Pancreas (tissue), 10 donors: ENCODE results near the gene ABHD12B. TPM values are rescaled to one million over a fixed set of nuclear protein-coding genes. Genes with fewer than 3 reads are reported as not detected.

ENCODE experiments used
- ATAC-seq, 4 donors: fragments of 200-7000 bp; cut with Tn5 transposase; one replicate each; pipeline versions ENCODE4 v1.8.0 to v1.9.1; 2020; ENCODE audit warnings: mild to moderate bottlenecking in 4 of 4, moderate library complexity in 4 of 4
- DNase-seq, 6 donors: peaks; one replicate each; pipeline ENCODE4 v3.0.0-alpha.2; 2020
- FAIRE-seq: peaks from 2 replicates; lab custom pipeline; 2012; peaks lifted over from hg19 to GRCh38; lab: Jason Lieb, UNC
- H3K27ac ChIP-seq, 4 donors: fragments of 200-600 bp; sonication (generic); 1 replicate in 3 of 4; 2 replicates in 1 of 4; pipeline versions ENCODE4 v1.5.0 to v1.8.0; 2020
- H3K27me3 ChIP-seq, 4 donors: fragments of 200-600 bp; one replicate each; pipeline ENCODE4 v1.8.0; 2021
- H3K36me3 ChIP-seq, 3 donors: fragments of 200-600 bp; sonication (generic) in 1 of 3; one replicate each; pipeline versions ENCODE4 v1.5.0 to v1.8.0; 2020 to 2021
- H3K4me1 ChIP-seq, 3 donors: fragments of 200-600 bp; one replicate each; pipeline ENCODE4 v1.8.0; 2021
- H3K4me3 ChIP-seq, 4 donors: fragments of 200-600 bp; sonication (generic) in 2 of 4; one replicate each; pipeline versions ENCODE4 v1.5.0 to v1.8.0; 2020 to 2021
- H3K9me3 ChIP-seq, 4 donors: fragments of 200-600 bp; one replicate each; pipeline ENCODE4 v1.8.0; 2021
- CTCF ChIP-seq, 4 donors: fragments of 200-600 bp; sonication (generic) in 3 of 4; IDR thresholded peaks; one replicate each; pipeline versions ENCODE4 v1.5.0 to v1.8.0; 2021; ENCODE audit warnings: antibody characterized with exemption in 4 of 4
- WGBS, 2 donors: extraction: QIAGEN DNeasy Blood & Tissue Kit; methylation state at CpG; one replicate each; pipeline ENCODE4 v1.1.7; 2013; 5-methylcytosine and 5-hydroxymethylcytosine counted together
- intact Hi-C, 3 donors: fragments of 100-400 bp; cut with DNase I; formaldehyde crosslinking; loops; one replicate each; pipeline versions ENCODE4 v1.11.1 to v1.14.2; 2022
- polyA plus RNA-seq, 2 donors: library from polyadenylated mRNA; stranded (reverse); fragments of 200-250 nt; gene quantifications; one replicate each; pipeline ENCODE4 v1.2.3, GENCODE V29; 2013
- total RNA-seq, 6 donors: library from RNA; stranded (reverse); fragmentation: NEBNext Ultra II Directional in 4 of 6; extraction: Animal tissue kit (Norgen Biotek cat#: 25700) in 4 of 6; gene quantifications; one replicate each; pipeline versions ENCODE4 v1.2.1 to v1.2.4, GENCODE V29; 2021 to 2023
- donor health status: healthy with polysubstance abuse.
- donor health status: DM: no; HTN: no; CAD: no; lungs with moderate emphysema.
- donor health status: DM: no; HTN: no; CAD: no.
- donor health status: control.
- donor health status: control.
- donor health status: Bipolar disorder and iron deficiency.
- donor health status: DM: yes; HTN: yes; CAD: no.
- donor health status: DM: no; HTN: no; CAD: no.
- donor health status: DM: no; HTN: no; CAD: no.
- donor health status: DM: yes; HTN: yes; CAD: no.

Gene ABHD12B
- total and polyA plus RNA-seq, 8 donors, result 0.16 TPM; not detected in 7

DNA sequence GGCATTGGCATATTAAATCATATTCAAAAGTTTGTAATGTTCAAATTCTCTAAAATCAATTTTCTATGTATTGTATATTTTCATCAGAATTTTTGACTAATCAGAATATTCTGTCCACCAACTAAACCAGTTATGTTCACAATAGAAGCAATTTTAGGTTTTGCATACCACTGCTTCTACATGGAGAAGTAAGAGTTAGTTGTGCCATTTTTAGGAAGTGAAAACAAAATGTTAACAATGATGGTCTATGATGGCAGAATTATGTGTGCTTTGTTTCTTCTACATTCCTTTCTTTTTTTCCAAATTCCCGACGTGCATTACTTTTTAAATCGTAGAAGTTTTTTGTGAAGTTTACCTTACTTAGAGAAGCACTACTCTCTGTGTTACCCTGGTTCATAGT lies 29.5 kb downstream of the ABHD12B start:
- WGBS, 2 donors, result 91 to 95% methylated on average over 3 of the region's 3 CpGs
- no peak for FAIRE-seq
- TF ChIP-seq CTCF (IDR thresholded peaks at IDR 0.05), result no peak
- no peak for ATAC-seq
- Histone ChIP-seq H3K36me3 (no peaks in the 10 kb centered on the region), H3K9me3 (no peaks in the 10 kb centered on the region), H3K27ac (no peak overlapping the region), H3K27me3 (no peaks in the 10 kb centered on the region), H3K4me3 (no peak overlapping the region), H3K4me1 (no peaks in the 10 kb centered on the region)
- intact Hi-C loops, result no loop called here
- DNase-seq, result no peak

- Histone ChIP-seq H3K9me3 (no peaks in the 10 kb centered on the region), H3K4me3 (no peak overlapping the region), H3K36me3 (no peaks in the 10 kb centered on the region), H3K27me3 (no peaks in the 10 kb centered on the region), H3K4me1 (no peaks in the 10 kb centered on the region), H3K27ac (no peak overlapping the region)
- DNase-seq (no peak), ATAC-seq (no peak), FAIRE-seq (no peak)
- intact Hi-C loops, result no loop called here
- TF ChIP-seq CTCF (IDR thresholded peaks at IDR 0.05), result no peak
These were observed 32.9 kb downstream of the ABHD12B start for GRCh38 chr14:50904719-50905118.

DNA sequence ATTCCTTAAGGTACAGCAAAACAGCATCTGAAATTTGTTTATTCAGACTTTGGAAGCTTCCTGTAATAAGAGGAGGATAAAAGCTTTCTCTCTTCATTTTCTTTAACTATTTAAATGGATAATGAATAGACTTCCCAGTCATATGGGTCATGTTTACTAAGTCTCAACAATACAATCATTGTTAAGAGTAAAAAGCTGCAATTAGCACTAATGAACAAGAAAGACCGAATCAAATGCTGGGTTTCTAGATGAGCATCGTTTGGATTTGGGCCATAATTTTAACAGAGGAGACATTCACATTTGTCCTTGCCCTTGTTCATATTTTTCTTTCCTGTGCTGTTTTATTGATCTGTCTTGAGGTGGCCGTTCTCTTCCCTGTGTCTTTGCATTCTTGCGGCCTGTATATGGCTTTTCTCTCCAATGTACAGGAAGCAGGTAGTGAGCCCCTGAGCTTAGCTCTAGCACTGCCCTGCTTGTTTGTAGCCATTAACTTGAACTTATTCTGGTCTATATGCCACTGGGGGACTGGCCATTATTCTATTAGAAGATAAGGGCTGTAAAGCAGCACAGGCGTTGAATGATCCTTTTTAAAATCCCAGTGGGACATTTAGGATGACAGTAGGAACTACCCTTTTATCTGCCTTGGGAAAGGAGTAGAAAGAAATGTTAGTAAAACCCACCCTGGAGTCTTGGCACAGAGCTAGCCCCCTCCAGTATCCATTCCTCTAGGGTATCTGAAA lies 34.6 kb downstream of the ABHD12B start:
- intact Hi-C loops, result no loop called here
- no peak overlapping the region for H3K4me3 ChIP-seq

DNA sequence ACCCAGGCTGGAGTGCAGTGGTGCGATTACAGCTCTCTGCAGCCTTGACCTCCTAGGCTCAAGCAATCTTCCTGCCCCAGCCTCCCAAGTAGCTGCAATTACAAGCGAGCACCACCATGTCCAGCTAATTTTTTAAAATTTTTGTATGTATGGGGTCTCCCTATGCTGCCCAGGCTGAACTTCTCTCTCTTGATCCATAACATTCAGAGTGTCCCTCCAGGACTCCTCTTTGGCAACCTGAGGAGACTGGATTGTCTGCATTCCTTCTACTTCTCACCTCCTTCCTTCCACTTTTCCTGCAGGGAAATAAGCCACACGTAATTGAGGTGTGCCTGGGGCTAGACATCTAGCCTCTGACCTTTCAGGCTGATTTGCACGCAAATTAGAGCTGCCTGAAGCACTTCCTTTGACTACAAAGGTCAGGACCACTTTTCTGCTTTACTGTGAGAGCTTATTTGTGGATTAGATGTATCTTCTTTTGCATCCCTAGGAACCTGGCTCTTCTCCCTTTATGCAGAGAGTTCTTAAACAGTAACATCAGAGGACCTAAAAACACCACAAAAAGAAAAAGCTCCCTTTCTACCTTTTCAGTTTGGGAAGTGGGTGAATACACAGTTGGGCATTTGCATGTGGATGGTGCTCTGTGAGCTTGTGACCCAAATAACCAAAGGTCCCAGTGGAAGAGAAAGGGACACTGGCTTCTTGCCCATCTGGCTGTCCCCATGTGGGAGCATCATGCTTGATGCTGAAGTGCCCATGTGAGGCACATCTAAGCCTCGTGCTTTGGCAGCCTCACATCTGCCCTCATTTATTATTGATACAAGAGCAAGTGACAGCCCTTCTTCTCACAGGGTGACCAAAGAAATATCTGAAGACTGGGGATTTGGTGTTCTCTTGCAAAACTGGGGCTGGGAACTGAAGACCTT lies 38.9 kb downstream of the ABHD12B start:
- ATAC-seq (no peak), DNase-seq (no peak), FAIRE-seq (no peak)
- Histone ChIP-seq H3K27me3 (no peaks in the 10 kb centered on the region), H3K9me3 (no peaks in the 10 kb centered on the region), H3K4me1 (no peaks in the 10 kb centered on the region), H3K27ac (no peak overlapping the region), H3K36me3 (no peaks in the 10 kb centered on the region), H3K4me3 (no peak overlapping the region)
- no peak for TF ChIP-seq CTCF (IDR thresholded peaks at IDR 0.05)
- intact Hi-C loops, result no loop called here
- WGBS, 2 donors, result 73 to 80% methylated on average over 5 of the region's 5 CpGs

More for the DNA sequence above, 34.6 kb downstream of the ABHD12B start:
- Histone ChIP-seq H3K36me3 (no peaks in the 10 kb centered on the region), H3K27ac (no peak overlapping the region), H3K27me3 (no peaks in the 10 kb centered on the region), H3K9me3 (no peaks in the 10 kb centered on the region), H3K4me1 (no peaks in the 10 kb centered on the region)
- WGBS, 2 donors, result 52 to 60% methylated on average over 5 of the region's 5 CpGs
- ATAC-seq (no peak), DNase-seq (no peak), FAIRE-seq (no peak)
- TF ChIP-seq CTCF (IDR thresholded peaks at IDR 0.05), result no peak
